Trophoblast cell (in vitro differentiated cells and primary cell): ENCODE results near the gene KIF25.

ENCODE experiments used
- DNase-seq, 2 donors: peaks; one replicate each; pipeline ENCODE4 v3.0.0-alpha.2; 2016
- H2AFZ ChIP-seq: 2 replicates; pipeline ENCODE4 v1.6.1; 2013; ENCODE audit warnings: low read length, moderate library complexity, mild to moderate bottlenecking; ENCODE audit not compliant: insufficient read depth, poor library complexity
- H2AK5ac ChIP-seq: 2 replicates; pipeline ENCODE4 v1.6.1; 2013; ENCODE audit warnings: mild to moderate bottlenecking, low read length
- H2BK120ac ChIP-seq: 2 replicates; pipeline ENCODE4 v1.6.1; 2013; ENCODE audit warnings: low read length, mild to moderate bottlenecking, moderate library complexity; ENCODE audit not compliant: insufficient read depth, poor library complexity
- H2BK12ac ChIP-seq: 2 replicates; pipeline ENCODE4 v1.6.1; 2013; ENCODE audit warnings: mild to moderate bottlenecking, low read length, moderate library complexity
- H2BK5ac ChIP-seq: 2 replicates; pipeline ENCODE4 v1.6.1; 2013; ENCODE audit warnings: low read length, low read depth, moderate library complexity, mild to moderate bottlenecking; ENCODE audit not compliant: poor library complexity
- H3K14ac ChIP-seq: 2 replicates; pipeline ENCODE4 v1.6.1; 2013; ENCODE audit warnings: mild to moderate bottlenecking, low read length
- H3K18ac ChIP-seq: 2 replicates; pipeline ENCODE4 v1.6.1; 2013; ENCODE audit warnings: mild to moderate bottlenecking, low read length
- H3K23ac ChIP-seq: 2 replicates; pipeline ENCODE4 v1.6.1; 2013; ENCODE audit warnings: low read length
- H3K27ac ChIP-seq: 2 replicates; pipeline ENCODE4 v1.5.1; 2013; ENCODE audit warnings: low read depth, mild to moderate bottlenecking, inconsistent platforms, low read length, moderate library complexity
- H3K27me3 ChIP-seq: 2 replicates; pipeline ENCODE4 v1.6.1; 2013; ENCODE audit warnings: inconsistent platforms, mild to moderate bottlenecking, low read length, moderate library complexity; ENCODE audit not compliant: insufficient read depth
- H3K36me3 ChIP-seq, 2 experiments: 1 replicate in 1 of 2; 2 replicates in 1 of 2; pipeline ENCODE4 v1.6.1; 2013; ENCODE audit warnings: low read length in 2 of 2, mild to moderate bottlenecking in 2 of 2, moderate library complexity in 1 of 2; ENCODE audit not compliant: insufficient read depth in 2 of 2, control insufficient read depth in 1 of 2
- H3K4ac ChIP-seq: 2 replicates; pipeline ENCODE4 v1.6.1; 2013; ENCODE audit warnings: low read depth, mild to moderate bottlenecking, low read length, moderate library complexity
- H3K4me1 ChIP-seq, 2 experiments: 1 replicate in 1 of 2; 2 replicates in 1 of 2; pipeline ENCODE4 v1.6.1; 2013; ENCODE audit warnings: low read length in 2 of 2, mild to moderate bottlenecking in 2 of 2, moderate library complexity in 1 of 2; ENCODE audit not compliant: insufficient read depth in 2 of 2, control insufficient read depth in 1 of 2
- H3K4me2 ChIP-seq: 2 replicates; pipeline ENCODE4 v1.6.1; 2013; ENCODE audit warnings: inconsistent platforms, mild to moderate bottlenecking, low read length, moderate library complexity
- H3K4me3 ChIP-seq: 2 replicates; pipeline ENCODE4 v1.5.1; 2013; ENCODE audit warnings: mild to moderate bottlenecking, low read depth, low read length, inconsistent platforms
- H3K79me1 ChIP-seq: one replicate; pipeline ENCODE4 v1.6.1; 2013; ENCODE audit warnings: low read length
- H3K79me2 ChIP-seq: 2 replicates; pipeline ENCODE4 v1.6.1; 2013; ENCODE audit warnings: low read length, mild to moderate bottlenecking; ENCODE audit not compliant: control insufficient read depth, insufficient read depth, poor library complexity
- H3K9ac ChIP-seq: 2 replicates; pipeline ENCODE4 v1.6.1; 2013; ENCODE audit warnings: mild to moderate bottlenecking, low read length
- H3K9me3 ChIP-seq: 2 replicates; pipeline ENCODE4 v1.6.1; 2013; ENCODE audit warnings: low read depth, mild to moderate bottlenecking, control low read depth, inconsistent platforms, low read length; ENCODE audit not compliant: insufficient read depth
- H4K12ac ChIP-seq: 2 replicates; pipeline ENCODE4 v1.6.1; 2013; ENCODE audit warnings: low read depth, mild to moderate bottlenecking, low read length, moderate library complexity
- H4K8ac ChIP-seq: 2 replicates; pipeline ENCODE4 v1.6.1; 2013; ENCODE audit warnings: low read depth, mild to moderate bottlenecking, low read length, moderate library complexity
- H4K91ac ChIP-seq: one replicate; pipeline ENCODE4 v1.6.1; 2013; ENCODE audit warnings: low read depth, mild to moderate bottlenecking, low read length, moderate library complexity
- WGBS: extraction: QIAGEN DNeasy Blood & Tissue Kit; methylation state at CpG from one replicate; pipeline ENCODE4 v1.1.7; 2013; ENCODE audit warnings: missing lambda C conversion rate; ENCODE audit not compliant: insufficient read length, insufficient coverage; ENCODE audit errors: extremely low coverage; 5-methylcytosine and 5-hydroxymethylcytosine counted together

The KIF25 gene

DNA sequence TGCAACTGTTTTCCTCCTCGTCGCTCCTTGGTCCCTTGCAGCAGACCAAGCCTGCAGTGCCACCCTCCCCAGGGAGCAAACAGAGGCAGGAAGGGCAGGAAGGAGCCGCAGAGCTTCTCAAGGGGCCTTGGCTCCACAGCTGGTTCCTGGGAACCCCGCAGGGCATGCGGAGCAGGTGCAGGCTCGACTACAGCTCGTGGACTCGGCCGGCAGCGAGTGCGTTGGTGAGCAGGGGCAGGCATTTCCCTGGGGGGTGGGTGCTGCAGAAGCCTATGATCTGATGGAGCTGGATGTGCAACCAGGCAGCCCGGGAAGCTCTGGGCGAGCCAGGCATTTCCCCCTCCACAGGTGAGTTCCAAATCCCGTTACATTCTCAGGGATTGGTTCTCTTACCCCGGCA, 44.5 kb downstream of the KIF25 start:
- Histone ChIP-seq H3K23ac (no peak overlapping the region), H2BK120ac (no peak overlapping the region), H3K27me3 (no peaks in the 10 kb centered on the region), H3K4me1 (peaks cover 8% of the 10 kb centered on the region in 2 experiments), H2BK5ac (no peak overlapping the region), H3K79me2 (no peaks in the 10 kb centered on the region), H4K8ac (no peak overlapping the region), H4K91ac (no peak overlapping the region), H3K79me1 (no peaks in the 10 kb centered on the region), H3K4ac (no peak overlapping the region), H3K27ac (no peak overlapping the region), H3K9me3 (peaks cover 23% of the 10 kb centered on the region), H2AFZ (no peak overlapping the region), H3K4me2 (no peak overlapping the region), H2BK12ac (no peak overlapping the region), H3K14ac (no peak overlapping the region), H3K18ac (no peak overlapping the region), H3K9ac (no peak overlapping the region), H4K12ac (no peak overlapping the region), H3K36me3 (no peaks in the 10 kb centered on the region), H3K4me3 (no peak overlapping the region), H2AK5ac (no peak overlapping the region)
- DNase-seq, result no peak
- WGBS, result no CpG with 5 or more reads among the region's 15 CpGs

DNA sequence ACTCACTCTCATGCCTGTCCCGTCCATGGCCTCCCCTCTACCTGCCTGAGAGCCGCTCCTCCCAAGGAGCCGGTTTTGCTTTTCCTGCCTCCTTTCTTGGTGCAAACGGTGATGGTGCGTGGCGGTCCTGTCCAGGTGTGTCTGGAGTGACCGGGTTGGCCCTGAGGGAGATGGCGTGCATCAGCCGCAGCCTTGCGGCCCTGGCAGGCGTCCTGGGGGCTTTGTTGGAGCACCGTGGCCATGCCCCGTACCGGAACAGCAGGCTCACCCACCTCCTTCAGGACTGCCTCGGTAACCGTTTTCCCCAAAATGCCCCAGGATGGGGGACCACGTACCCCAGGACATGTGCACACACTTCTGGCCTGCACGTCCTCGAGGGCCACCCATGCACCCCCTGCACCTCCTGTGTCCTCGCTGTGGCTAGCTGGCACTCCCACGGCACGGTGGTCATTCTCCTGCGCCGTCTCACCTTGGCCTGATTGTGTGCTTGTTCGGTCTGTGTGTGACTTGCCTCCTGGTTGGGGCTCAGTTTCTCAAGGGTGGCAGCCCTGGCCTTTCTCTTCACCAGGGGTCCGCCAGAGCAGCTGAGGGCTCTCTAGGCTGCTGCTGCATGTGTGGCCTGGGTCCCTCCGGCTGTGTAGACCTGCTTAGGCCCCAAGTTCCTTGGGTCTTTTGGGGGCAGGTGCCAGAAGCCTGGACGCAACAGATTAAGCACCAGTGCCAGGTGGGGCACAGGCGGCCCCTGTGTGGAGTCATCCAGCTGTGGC, 45.1 kb downstream of the KIF25 start:
- Histone ChIP-seq H3K23ac (no peak overlapping the region), H3K79me1 (no peaks in the 10 kb centered on the region), H2BK120ac (no peak overlapping the region), H4K91ac (no peak overlapping the region), H2AK5ac (peak overlapping the region; percentile 20), H3K27me3 (no peaks in the 10 kb centered on the region), H3K9me3 (peaks cover 23% of the 10 kb centered on the region), H3K36me3 (no peaks in the 10 kb centered on the region), H3K9ac (no peak overlapping the region), H2BK5ac (no peak overlapping the region), H4K8ac (no peak overlapping the region), H3K4me1 (peaks cover 8% of the 10 kb centered on the region in 2 experiments), H3K4me3 (no peak overlapping the region), H2BK12ac (no peak overlapping the region), H3K79me2 (no peaks in the 10 kb centered on the region), H3K4me2 (no peak overlapping the region), H3K27ac (no peak overlapping the region), H3K18ac (no peak overlapping the region), H4K12ac (no peak overlapping the region), H3K4ac (no peak overlapping the region), H3K14ac (no peak overlapping the region), H2AFZ (no peak overlapping the region)
- no CpG with 5 or more reads among the region's 29 CpGs for WGBS
- DNase-seq, result no peak

DNA sequence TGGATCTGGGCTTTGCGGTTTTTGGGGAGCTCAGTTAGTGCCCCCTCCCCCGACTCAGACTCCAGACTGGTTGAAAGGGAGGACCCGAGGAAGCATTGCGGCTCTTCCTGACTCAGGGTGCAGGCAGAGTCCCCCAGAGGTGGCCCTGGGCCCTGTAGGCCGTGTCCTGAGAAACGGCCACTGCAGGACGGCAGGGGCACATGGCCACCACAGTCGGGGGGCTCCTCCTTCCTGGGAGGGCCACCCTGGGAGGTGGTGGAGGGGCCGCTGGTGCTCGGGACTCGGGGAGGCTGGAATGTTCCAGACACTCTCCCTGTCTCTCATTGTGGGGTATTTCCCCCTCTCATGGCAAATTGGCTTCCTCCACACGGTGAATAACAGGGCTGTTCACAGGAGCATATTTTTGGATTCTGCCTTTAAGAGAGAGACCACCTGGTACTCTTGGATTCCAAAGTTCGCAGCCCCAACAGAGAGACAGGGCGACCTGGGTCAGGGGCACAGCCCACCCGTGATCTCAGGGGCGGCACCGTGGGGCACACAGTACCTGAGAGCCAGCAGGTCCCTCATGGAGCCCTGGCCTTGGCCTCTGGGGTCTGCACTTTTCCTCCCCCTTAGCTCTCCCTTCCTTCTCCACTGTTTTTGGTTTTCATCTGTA, 45.8 kb downstream of the KIF25 start:
- Histone ChIP-seq H3K14ac (no peak overlapping the region), H3K4me2 (no peak overlapping the region), H2BK5ac (no peak overlapping the region), H3K36me3 (no peaks in the 10 kb centered on the region), H3K4me3 (no peak overlapping the region), H3K9ac (no peak overlapping the region), H2AK5ac (no peak overlapping the region), H3K79me1 (no peaks in the 10 kb centered on the region), H2AFZ (no peak overlapping the region), H3K9me3 (peaks cover 23% of the 10 kb centered on the region), H3K27ac (no peak overlapping the region), H4K91ac (no peak overlapping the region), H4K8ac (no peak overlapping the region), H3K18ac (no peak overlapping the region), H3K4me1 (peaks cover 8% of the 10 kb centered on the region in 2 experiments), H3K27me3 (no peaks in the 10 kb centered on the region), H4K12ac (no peak overlapping the region), H2BK12ac (peak overlapping the region; percentile 13), H2BK120ac (no peak overlapping the region), H3K4ac (no peak overlapping the region), H3K79me2 (no peaks in the 10 kb centered on the region), H3K23ac (no peak overlapping the region)
- WGBS, result no CpG with 5 or more reads among the region's 17 CpGs
- no peak for DNase-seq

DNA sequence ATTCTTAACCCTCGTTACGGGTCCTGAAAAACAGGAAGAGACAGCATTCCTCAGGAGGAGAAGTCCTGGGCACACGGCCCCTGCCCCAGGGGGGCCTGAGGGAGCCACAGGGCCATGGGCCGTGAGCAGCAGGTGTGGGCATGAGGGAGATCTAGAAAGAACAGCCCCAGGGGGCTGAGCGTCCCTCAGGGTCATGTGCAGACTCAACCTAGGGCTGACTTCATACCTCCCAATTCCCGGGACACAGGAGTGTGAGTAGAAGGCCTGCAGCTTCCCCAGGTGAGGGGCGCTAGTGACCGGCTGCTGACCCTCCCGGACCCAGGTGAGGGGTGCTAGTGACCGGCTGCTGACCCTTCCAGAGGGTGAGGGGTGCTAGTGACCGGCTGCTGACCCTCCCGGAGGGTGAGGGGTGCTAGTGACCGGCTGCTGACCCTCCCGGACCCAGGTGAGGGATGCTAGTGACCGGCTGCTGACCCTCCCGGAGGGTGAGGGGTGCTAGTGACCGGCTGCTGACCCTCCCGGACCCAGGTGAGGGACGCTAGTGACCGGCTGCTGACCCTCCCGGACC, 46.5 kb downstream of the KIF25 start:
- Histone ChIP-seq H2AK5ac (no peak overlapping the region), H3K14ac (no peak overlapping the region), H2BK12ac (no peak overlapping the region), H3K9me3 (peaks cover 19% of the 10 kb centered on the region), H2AFZ (no peak overlapping the region), H3K27ac (no peak overlapping the region), H4K12ac (no peak overlapping the region), H3K4ac (no peak overlapping the region), H3K4me1 (peaks cover 8% of the 10 kb centered on the region in 2 experiments), H3K79me2 (no peaks in the 10 kb centered on the region), H3K9ac (no peak overlapping the region), H3K23ac (no peak overlapping the region), H3K36me3 (no peaks in the 10 kb centered on the region), H3K18ac (no peak overlapping the region), H3K4me2 (no peak overlapping the region), H3K79me1 (no peaks in the 10 kb centered on the region), H3K27me3 (no peaks in the 10 kb centered on the region), H3K4me3 (no peak overlapping the region), H2BK120ac (no peak overlapping the region), H2BK5ac (no peak overlapping the region), H4K8ac (no peak overlapping the region), H4K91ac (no peak overlapping the region)
- DNase-seq, result peak; percentile 77 to 81
- no CpG with 5 or more reads among the region's 21 CpGs for WGBS
